Lung (tissue), 12 donors: ENCODE measurements around the gene TET2. TPM values are rescaled to one million over a fixed set of nuclear protein-coding genes. Genes with fewer than 3 reads are reported as not detected.

Source experiments
- ATAC-seq: fragments of 200-7000 bp; cut with Tn5 transposase; one replicate; pipeline ENCODE4 v1.9.1; 2020; ENCODE audit warnings: moderate number of reproducible peaks; ENCODE audit not compliant: insufficient read depth, low FRiP score
- DNase-seq, 3 donors: peaks; one replicate each; pipeline ENCODE4 v3.0.0-alpha.2; 2013 to 2017
- H3K27ac ChIP-seq, 2 donors: one replicate each; pipeline ENCODE4 v1.5.1; 2013; ENCODE audit warnings: mild to moderate bottlenecking in 2 of 2, moderate library complexity in 2 of 2, control low read depth in 1 of 2, inconsistent platforms in 1 of 2, low read depth in 1 of 2, low read length in 1 of 2
- H3K27me3 ChIP-seq, 3 donors: one replicate each; pipeline ENCODE4 v1.5.1; 2013; ENCODE audit warnings: low read length in 2 of 3; ENCODE audit not compliant: control insufficient read depth in 3 of 3, insufficient read depth in 3 of 3
- H3K36me3 ChIP-seq, 4 donors: one replicate each; pipeline ENCODE4 v1.5.1; 2013; ENCODE audit warnings: low read length in 4 of 4, mild to moderate bottlenecking in 1 of 4, moderate library complexity in 1 of 4; ENCODE audit not compliant: control insufficient read depth in 4 of 4, insufficient read depth in 4 of 4
- H3K4me1 ChIP-seq, 5 donors: one replicate each; pipeline ENCODE4 v1.5.1; 2013; ENCODE audit warnings: low read length in 5 of 5, mild to moderate bottlenecking in 2 of 5, moderate library complexity in 1 of 5; ENCODE audit not compliant: control insufficient read depth in 5 of 5, insufficient read depth in 5 of 5
- H3K4me3 ChIP-seq: one replicate; pipeline ENCODE4 v1.5.1; 2013; ENCODE audit warnings: mild to moderate bottlenecking, control low read depth, moderate library complexity
- H3K9ac ChIP-seq, 2 donors: one replicate each; pipeline ENCODE4 v1.5.1; 2013; ENCODE audit warnings: low read length in 2 of 2, control low read depth in 1 of 2; ENCODE audit not compliant: insufficient read depth in 1 of 2
- H3K9me3 ChIP-seq, 4 donors: one replicate each; pipeline ENCODE4 v1.5.1; 2013; ENCODE audit warnings: low read length in 3 of 4, mild to moderate bottlenecking in 1 of 4, moderate library complexity in 1 of 4; ENCODE audit not compliant: control insufficient read depth in 4 of 4, insufficient read depth in 3 of 4
- WGBS, 2 donors: extraction: QIAGEN DNeasy Blood & Tissue Kit; methylation state at CpG; one replicate each; pipeline ENCODE4 v1.1.7; 2013; 5-methylcytosine and 5-hydroxymethylcytosine counted together
- polyA plus RNA-seq, 2 donors: library from polyadenylated mRNA; stranded (reverse); fragments of 200-250 nt; gene quantifications; one replicate each; pipeline ENCODE4 v1.2.1, GENCODE V29; 2013
- total RNA-seq, 2 donors: library from RNA; depleted of rRNA in 1 of 2; stranded (reverse); fragments of >200 nt in 1 of 2; gene quantifications; one replicate each; pipeline ENCODE4 v1.2.1, GENCODE V29; 2014 to 2021
- TF ChIP-seq, protein P1 (sequence below): IDR thresholded peaks from 2 replicates; pipeline ENCODE4 v1.5.1; 2012; ENCODE audit warnings: mild to moderate bottlenecking; ENCODE audit errors: control extremely low read depth, extremely low read depth
- donor health status: control.
- donor health status: control.
- donor health status: Bipolar disorder and iron deficiency.
- donor health status: healthy.
- donor health status: DM: yes; HTN: yes; CAD: no.

Gene TET2
- total and polyA plus RNA-seq, 4 donors = 4.1 to 72.2 (median 16.5) TPM

DNA sequence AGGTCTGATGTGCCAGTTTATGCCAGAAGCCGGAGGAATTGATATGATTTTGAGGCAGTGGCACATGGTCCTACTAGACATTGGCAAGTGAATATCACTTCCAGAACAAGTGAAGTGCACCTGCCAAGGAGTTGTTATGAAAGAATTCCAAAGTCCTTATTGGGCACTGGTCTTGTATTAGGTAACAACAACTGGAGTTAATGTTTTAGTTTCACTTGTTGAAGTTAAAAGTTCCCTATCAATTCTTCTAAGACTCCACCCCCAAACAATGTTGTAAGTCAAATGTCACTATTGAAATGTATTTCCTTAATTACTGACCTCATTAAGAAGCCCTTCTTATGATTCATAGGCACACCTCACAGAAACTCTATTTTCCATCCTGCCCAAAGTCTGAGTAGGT, 3.1 kb downstream of the TET2 start:
- H3K4me3 ChIP-seq = no peak overlapping the region
- H3K36me3 ChIP-seq = no peaks in the 10 kb centered on the region
- ATAC-seq (no peak), DNase-seq (no peak)
- TF ChIP-seq, protein P1, sequence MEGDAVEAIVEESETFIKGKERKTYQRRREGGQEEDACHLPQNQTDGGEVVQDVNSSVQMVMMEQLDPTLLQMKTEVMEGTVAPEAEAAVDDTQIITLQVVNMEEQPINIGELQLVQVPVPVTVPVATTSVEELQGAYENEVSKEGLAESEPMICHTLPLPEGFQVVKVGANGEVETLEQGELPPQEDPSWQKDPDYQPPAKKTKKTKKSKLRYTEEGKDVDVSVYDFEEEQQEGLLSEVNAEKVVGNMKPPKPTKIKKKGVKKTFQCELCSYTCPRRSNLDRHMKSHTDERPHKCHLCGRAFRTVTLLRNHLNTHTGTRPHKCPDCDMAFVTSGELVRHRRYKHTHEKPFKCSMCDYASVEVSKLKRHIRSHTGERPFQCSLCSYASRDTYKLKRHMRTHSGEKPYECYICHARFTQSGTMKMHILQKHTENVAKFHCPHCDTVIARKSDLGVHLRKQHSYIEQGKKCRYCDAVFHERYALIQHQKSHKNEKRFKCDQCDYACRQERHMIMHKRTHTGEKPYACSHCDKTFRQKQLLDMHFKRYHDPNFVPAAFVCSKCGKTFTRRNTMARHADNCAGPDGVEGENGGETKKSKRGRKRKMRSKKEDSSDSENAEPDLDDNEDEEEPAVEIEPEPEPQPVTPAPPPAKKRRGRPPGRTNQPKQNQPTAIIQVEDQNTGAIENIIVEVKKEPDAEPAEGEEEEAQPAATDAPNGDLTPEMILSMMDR = no peak
- H3K27ac ChIP-seq = peak overlapping the region in 1 of 2 donors; percentile 14
- H3K4me1 ChIP-seq = peaks cover 0 to 25% (median 5%) of the 10 kb centered on the region in 5 donors
- 64 to 82% methylated on average over 1 of the region's 1 CpG for WGBS, 2 donors
- no peaks in the 10 kb centered on the region for H3K9me3 ChIP-seq
- H3K27me3 ChIP-seq = no peaks in the 10 kb centered on the region
- H3K9ac ChIP-seq = no peak overlapping the region

DNA sequence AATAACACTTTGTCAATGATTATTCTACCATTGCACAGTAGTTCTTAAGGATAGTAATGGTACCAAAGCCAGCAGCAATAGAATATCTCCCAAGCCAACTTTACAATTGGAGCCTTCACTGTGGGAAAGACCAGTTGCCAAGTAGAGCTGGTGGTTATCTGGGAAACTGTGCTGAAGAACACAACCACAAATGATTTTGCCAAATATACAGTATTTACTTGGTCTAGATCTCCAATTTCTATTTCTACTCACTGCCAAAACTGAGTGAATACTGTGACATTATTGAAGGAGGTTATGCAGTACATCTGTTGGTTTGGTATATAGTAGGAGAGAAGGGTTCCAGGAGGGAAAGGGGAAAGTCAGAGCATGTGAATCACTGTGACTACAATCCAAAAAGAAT, 3.8 kb downstream of the TET2 start:
- Histone ChIP-seq H3K27me3 (no peaks in the 10 kb centered on the region), H3K36me3 (no peaks in the 10 kb centered on the region), H3K4me3 (no peak overlapping the region), H3K9ac (no peak overlapping the region), H3K4me1 (peaks cover 5 to 19% (median 5%) of the 10 kb centered on the region in 5 donors), H3K9me3 (no peaks in the 10 kb centered on the region), H3K27ac (peak overlapping the region in 1 of 2 donors; percentile 33)
- DNase-seq = no peak
- TF ChIP-seq, protein P1 = no peak
- ATAC-seq = no peak

DNA sequence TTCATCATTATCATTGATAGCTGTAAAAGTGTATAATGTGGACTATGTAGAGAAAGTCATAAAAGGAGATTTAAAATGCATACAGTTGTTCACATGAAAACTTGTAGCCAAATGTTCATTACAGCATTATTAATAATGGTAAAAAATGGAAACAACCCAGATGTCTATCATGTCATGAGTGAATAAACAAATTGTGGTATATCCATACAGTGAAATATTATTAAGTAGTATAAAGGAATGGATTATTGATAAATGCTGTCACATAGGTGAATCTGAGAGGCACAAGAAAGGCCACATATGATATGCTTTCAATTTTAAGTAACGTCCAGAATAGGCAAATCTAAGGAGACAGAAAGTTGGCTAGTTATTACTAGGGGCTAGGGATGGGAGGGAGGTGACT, 7.1 kb downstream of the TET2 start:
- Histone ChIP-seq H3K9me3 (no peaks in the 10 kb centered on the region), H3K4me3 (no peak overlapping the region), H3K9ac (no peak overlapping the region), H3K4me1 (peaks cover 5 to 13% (median 5%) of the 10 kb centered on the region in 5 donors), H3K27me3 (no peaks in the 10 kb centered on the region), H3K27ac (no peak overlapping the region), H3K36me3 (no peaks in the 10 kb centered on the region)
- ATAC-seq = no peak
- 86 to 95% methylated on average over 1 of the region's 1 CpG for WGBS, 2 donors
- DNase-seq = no peak
- TF ChIP-seq, protein P1 = no peak

DNA sequence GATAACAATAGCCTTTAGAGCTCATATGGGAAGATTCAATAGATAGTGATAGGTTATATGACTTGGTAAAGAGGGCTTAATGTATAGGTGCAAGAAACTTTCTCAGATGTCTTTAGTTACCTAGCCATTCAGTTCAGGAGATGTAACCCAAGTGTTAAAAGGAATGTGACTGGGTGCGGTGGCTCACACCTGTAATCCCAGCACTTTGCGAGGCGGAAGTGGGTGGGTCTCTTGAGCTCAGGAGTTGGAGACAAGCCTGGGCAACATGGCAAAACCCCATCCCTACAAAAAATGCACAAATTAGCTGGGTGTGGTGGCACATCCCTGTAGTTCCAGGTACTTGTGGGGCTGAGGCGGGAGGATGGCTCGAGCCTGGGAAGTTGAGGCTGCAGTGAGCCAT, 7.9 kb downstream of the TET2 start:
- TF ChIP-seq, protein P1 = no peak

More for the DNA sequence above, 7.9 kb downstream of the TET2 start:
- Histone ChIP-seq H3K27me3 (no peaks in the 10 kb centered on the region), H3K9me3 (no peaks in the 10 kb centered on the region), H3K36me3 (peaks cover 0 to 4% (median 0%) of the 10 kb centered on the region in 4 donors), H3K4me1 (peaks cover 4 to 13% (median 5%) of the 10 kb centered on the region in 5 donors), H3K27ac (no peak overlapping the region), H3K4me3 (no peak overlapping the region), H3K9ac (no peak overlapping the region)
- ATAC-seq = no peak
- 92 to 93% methylated on average over 5 of the region's 5 CpGs for WGBS, 2 donors
- DNase-seq = no peak
